Stimulated activated CD4-positive, alpha-beta T cell treated with anti-CD3 and anti-CD28 coated beads, TNF-alpha, amount 100 ng/mL, for 24 hours (primary cell): ENCODE measurements around the gene FGF10.

Source experiments
- DNase-seq, 3 experiments: peaks; one replicate each; pipeline ENCODE4 v3.0.0-alpha.2; 2020; ENCODE audit warnings: low read depth in 3 of 3

FGF10 gene

GRCh38 chr5:44389090-44389822 lies at the start of gene FGF10:
FGF10 (minus strand) TSS chr5:44389420; CDS start chr5:44388682, 738 bp downstream.
- DNase-seq, result no peak

GRCh38 chr5:44426944-44427343 lies 37.7 kb upstream of the FGF10 start:
- no peak for DNase-seq

- DNase-seq, result no peak
Measured at GRCh38 chr5:44412286-44412685, 23.1 kb upstream of the FGF10 start.

GRCh38 chr5:44402084-44402483 lies 12.9 kb upstream of the FGF10 start:
- DNase-seq, result no peak

GRCh38 chr5:44401611-44402010 lies 12.4 kb upstream of the FGF10 start:
- no peak for DNase-seq

- DNase-seq, result no peak
Measured at GRCh38 chr5:44398382-44398781, 9.2 kb upstream of the FGF10 start.

- DNase-seq, result no peak
Measured at GRCh38 chr5:44396312-44396711, 7.1 kb upstream of the FGF10 start.

GRCh38 chr5:44390351-44390750 lies 1.1 kb upstream of the FGF10 start:
- DNase-seq, result no peak

GRCh38 chr5:44389823-44390143 lies 563 bp upstream of the FGF10 start:
- no peak for DNase-seq

GRCh38 chr5:44388321-44389089 lies 715 bp downstream of the FGF10 start:
- no peak for DNase-seq

- no peak for DNase-seq
Measured at GRCh38 chr5:44387921-44388320, 1.3 kb downstream of the FGF10 start.

- no peak for DNase-seq
Measured at GRCh38 chr5:44387406-44387805, 1.8 kb downstream of the FGF10 start.

- no peak for DNase-seq
Measured at GRCh38 chr5:44385291-44385900, 3.8 kb downstream of the FGF10 start.

- DNase-seq, result no peak
Measured at GRCh38 chr5:44384816-44385215, 4.4 kb downstream of the FGF10 start.

GRCh38 chr5:44382894-44383293 lies 6.3 kb downstream of the FGF10 start:
- no peak for DNase-seq

GRCh38 chr5:44377057-44377456 lies 12.2 kb downstream of the FGF10 start:
- DNase-seq, result no peak

- DNase-seq, result no peak
Measured at GRCh38 chr5:44372028-44372427, 17.2 kb downstream of the FGF10 start.

- DNase-seq, result no peak
Measured at GRCh38 chr5:44367203-44367602, 22.0 kb downstream of the FGF10 start.

- DNase-seq, result no peak
Measured at GRCh38 chr5:44365345-44365744, 23.9 kb downstream of the FGF10 start.

- DNase-seq, result no peak
Measured at GRCh38 chr5:44364097-44364496, 25.1 kb downstream of the FGF10 start.

GRCh38 chr5:44361342-44362001 lies 27.7 kb downstream of the FGF10 start:
- no peak for DNase-seq

- DNase-seq, result no peak
Measured at GRCh38 chr5:44360919-44361318, 28.3 kb downstream of the FGF10 start.
